Peyer's patch (tissue), 4 donors: ENCODE measurements around the gene CDH23. TPM values are rescaled to one million over a fixed set of nuclear protein-coding genes. Genes with fewer than 3 reads are reported as not detected.
A peak's percentile ranks its signal among the peaks of the same experiment; 100 is the strongest.

Source experiments
- DNase-seq, 3 donors: peaks; one replicate each; pipeline ENCODE4 v3.0.0-alpha.2; 2017 to 2019
- H3K27ac ChIP-seq, 4 donors: fragments of 200-600 bp; sonication (generic); one replicate each; pipeline ENCODE4 v1.5.1; 2016 to 2019
- H3K27me3 ChIP-seq, 2 donors: fragments of 200-600 bp; sonication (generic); one replicate each; pipeline ENCODE4 v1.5.1; 2019
- H3K36me3 ChIP-seq, 3 donors: fragments of 200-600 bp; sonication (generic); one replicate each; pipeline ENCODE4 v1.5.1; 2016 to 2019
- H3K4me1 ChIP-seq, 4 donors: fragments of 200-600 bp; sonication (generic); one replicate each; pipeline ENCODE4 v1.5.1; 2016 to 2019
- H3K4me3 ChIP-seq, 4 donors: fragments of 200-600 bp; sonication (generic); 1 replicate in 3 of 4; 2 replicates in 1 of 4; pipeline ENCODE4 v1.5.1; 2016 to 2019; ENCODE audit warnings: mild to moderate bottlenecking in 1 of 4
- H3K9me3 ChIP-seq, 4 donors: fragments of 200-600 bp; sonication (generic); one replicate each; pipeline ENCODE4 v1.5.1; 2016 to 2019; ENCODE audit warnings: mild to moderate bottlenecking in 1 of 4
- CTCF ChIP-seq, 6 experiments: fragments of 450-650 bp in 4 of 6; fragments of 200-600 bp in 2 of 6; sonication (generic) in 1 of 6; IDR thresholded peaks; one replicate each; pipeline ENCODE4 v1.5.1; 2017 to 2019; ENCODE audit warnings: antibody characterized with exemption in 6 of 6, mild to moderate bottlenecking in 3 of 6, moderate library complexity in 1 of 6
- POLR2A ChIP-seq, 2 donors: fragments of 450-650 bp; IDR thresholded peaks; one replicate each; pipeline ENCODE4 v1.5.1; 2017; ENCODE audit warnings: antibody characterized with exemption in 2 of 2, mild to moderate bottlenecking in 2 of 2, moderate library complexity in 2 of 2
- total RNA-seq, 4 donors: library from RNA; depleted of rRNA; stranded (reverse); fragments of >200 nt; gene quantifications; one replicate each; pipeline ENCODE4 v1.1.0, GENCODE V29; 2016

The CDH23 gene
- total RNA-seq, 4 donors from 2014 or later, result 3.2 to 9.9 (median 5.4) TPM

- H3K27ac ChIP-seq, result no peak overlapping the region
- no peaks in the 10 kb centered on the region for H3K27me3 ChIP-seq
- H3K36me3 ChIP-seq, result no peaks in the 10 kb centered on the region
- H3K4me1 ChIP-seq, result peaks cover 0 to 16% (median 4%) of the 10 kb centered on the region in 4 donors
- no peak for DNase-seq
- H3K4me3 ChIP-seq, result no peak overlapping the region
- no peak for TF ChIP-seq POLR2A (IDR thresholded peaks at IDR 0.05)
- TF ChIP-seq CTCF (IDR thresholded peaks at IDR 0.05), result no peak
- no peaks in the 10 kb centered on the region for H3K9me3 ChIP-seq
Measured at GRCh38 chr10:71606257-71607081, 209.7 kb downstream of the CDH23 start.

GRCh38 chr10:71607082-71607443, 210.3 kb downstream of the CDH23 start:
- Histone ChIP-seq H3K36me3 (no peaks in the 10 kb centered on the region), H3K27ac (no peak overlapping the region), H3K9me3 (no peaks in the 10 kb centered on the region), H3K27me3 (no peaks in the 10 kb centered on the region), H3K4me1 (peaks cover 0 to 16% (median 4%) of the 10 kb centered on the region in 4 donors), H3K4me3 (no peak overlapping the region)
- no peak for DNase-seq
- TF ChIP-seq CTCF (IDR thresholded peaks at IDR 0.05), result no peak
- TF ChIP-seq POLR2A (IDR thresholded peaks at IDR 0.05), result no peak

- H3K27me3 ChIP-seq, result no peaks in the 10 kb centered on the region
- H3K27ac ChIP-seq, result no peak overlapping the region
- peak; percentile 75 to 92 (median 83) for DNase-seq
- TF ChIP-seq CTCF (IDR thresholded peaks at IDR 0.05) (peak; percentile 8 to 79 (median 74)), POLR2A (IDR thresholded peaks at IDR 0.05) (no peak)
- peaks cover 0 to 21% (median 5%) of the 10 kb centered on the region in 4 donors for H3K4me1 ChIP-seq
- H3K4me3 ChIP-seq, result no peak overlapping the region
- H3K9me3 ChIP-seq, result no peaks in the 10 kb centered on the region
- H3K36me3 ChIP-seq, result no peaks in the 10 kb centered on the region
Measured at GRCh38 chr10:71608819-71609768, 212.4 kb downstream of the CDH23 start.

GRCh38 chr10:71610651-71611050, 213.9 kb downstream of the CDH23 start:
- TF ChIP-seq POLR2A (IDR thresholded peaks at IDR 0.05) (no peak), CTCF (IDR thresholded peaks at IDR 0.05) (no peak)
- no peak for DNase-seq
- Histone ChIP-seq H3K4me1 (peaks cover 0 to 15% (median 5%) of the 10 kb centered on the region in 4 donors), H3K27me3 (no peaks in the 10 kb centered on the region), H3K36me3 (no peaks in the 10 kb centered on the region), H3K9me3 (no peaks in the 10 kb centered on the region), H3K27ac (no peak overlapping the region), H3K4me3 (no peak overlapping the region)

- Histone ChIP-seq H3K27ac (no peak overlapping the region), H3K27me3 (no peaks in the 10 kb centered on the region), H3K4me3 (no peak overlapping the region), H3K36me3 (no peaks in the 10 kb centered on the region), H3K4me1 (peaks cover 0 to 15% (median 5%) of the 10 kb centered on the region in 4 donors), H3K9me3 (no peaks in the 10 kb centered on the region)
- TF ChIP-seq POLR2A (IDR thresholded peaks at IDR 0.05), result no peak
- no peak for TF ChIP-seq CTCF (IDR thresholded peaks at IDR 0.05)
- DNase-seq, result no peak
Measured at GRCh38 chr10:71611131-71611530, 214.4 kb downstream of the CDH23 start.
